Measurements from ENCODE around the gene LEAP2. TPM values are rescaled to one million over a fixed set of nuclear protein-coding genes. Genes with fewer than 3 reads are reported as not detected.
"Not testable (repeated sequence)": the region's sequence is repeated elsewhere in the genome, so short reads cannot be mapped to it uniquely, and the experiment has no call there.

LEAP2 gene
- total and polyA plus RNA-seq, 10 of the 15 experiments (the other 5 are each of a cell fraction or from before 2014, with no cell fraction given): 1.9 to 8.8 (median 2.3) TPM

- BruUV-seq (replicated peaks); H3K79me2 ChIP-seq (ENCODE audit: control insufficient read depth, insufficient read depth, low read length); ATAC-seq; H3K9ac ChIP-seq (ENCODE audit: control insufficient read depth, insufficient read depth, low read length); H3K9me3 ChIP-seq (replicated peaks; ENCODE audit: control insufficient read depth, insufficient read depth, low read length); H3K4me2 ChIP-seq (ENCODE audit: control insufficient read depth, insufficient read depth); intact Hi-C loops (cut with micrococcal nuclease; ENCODE audit: unreplicated experiment); H3K36me3 ChIP-seq (ENCODE audit: control insufficient read depth in 2 of 2, insufficient read depth in 2 of 2, low read length in 1 of 2); H3K27me3 ChIP-seq (replicated peaks in 1 of 2; ENCODE audit: control insufficient read depth in 2 of 2, insufficient read depth in 2 of 2, low read length in 1 of 2); H3K4me3 ChIP-seq; FAIRE-seq; H2AFZ ChIP-seq (ENCODE audit: control insufficient read depth, low read depth, low read length); in situ Hi-C loops (cut with MboI); DNase-seq (ENCODE audit: low read depth, low spot score); H3K27ac ChIP-seq (ENCODE audit: control insufficient read depth, insufficient read depth); H3K4me1 ChIP-seq (ENCODE audit: control insufficient read depth, insufficient read depth, low read length); H4K20me1 ChIP-seq (ENCODE audit: control insufficient read depth, insufficient read depth): not testable (repeated sequence)
- WGBS (ENCODE audit: insufficient coverage, insufficient replicate concordance, low lambda C conversion rate, missing lambda C conversion rate): 74% methylated on average over 5 of the region's 5 CpGs
- ChIA-PET RAD21 (ENCODE audit: unreplicated experiment) (interaction anchor here (1.3 kb wide), 1 partner anchor 105 kb away, joined by 4 read pairs; no protein-coding TSS in a partner anchor), CTCF (interaction anchor here (1.0 to 2.7 kb wide), 4 partner anchors 9 to 35 kb away, joined by 3 to 15 read pairs (median 4); no protein-coding TSS in a partner anchor), SMC1A (ENCODE audit: uncharacterized antibody, unreplicated experiment) (interaction anchor here (1.2 to 1.4 kb wide), 2 partner anchors 20 to 38 kb away, joined by 3 read pairs; no protein-coding TSS in a partner anchor), POLR2A (interaction anchor here (3.0 kb wide), 1 partner anchor 10 kb away, joined by 13 read pairs; no protein-coding TSS in a partner anchor)
Observed at GRCh38 chr5:132854992-132855391, 18.5 kb upstream of the LEAP2 start.

GRCh38 chr5:132856011-132856410 lies 17.5 kb upstream of the LEAP2 start:
- Histone ChIP-seq H3K27ac (ENCODE audit: control insufficient read depth, insufficient read depth) (no peak overlapping the region), H3K4me3 (no peak overlapping the region), H3K79me2 (ENCODE audit: control insufficient read depth, insufficient read depth, low read length) (no peaks in the 10 kb centered on the region), H4K20me1 (ENCODE audit: control insufficient read depth, insufficient read depth) (no peaks in the 10 kb centered on the region), H3K4me1 (ENCODE audit: control insufficient read depth, insufficient read depth, low read length) (no peaks in the 10 kb centered on the region), H3K36me3 (ENCODE audit: control insufficient read depth in 2 of 2, insufficient read depth in 2 of 2, low read length in 1 of 2) (no peaks in the 10 kb centered on the region), H3K27me3 (replicated peaks in 1 of 2; ENCODE audit: control insufficient read depth in 2 of 2, insufficient read depth in 2 of 2, low read length in 1 of 2) (no peaks in the 10 kb centered on the region), H3K9ac (ENCODE audit: control insufficient read depth, insufficient read depth, low read length) (no peak overlapping the region), H2AFZ (ENCODE audit: control insufficient read depth, low read depth, low read length) (no peak overlapping the region), H3K9me3 (replicated peaks; ENCODE audit: control insufficient read depth, insufficient read depth, low read length) (no peaks in the 10 kb centered on the region), H3K4me2 (ENCODE audit: control insufficient read depth, insufficient read depth) (no peak overlapping the region)
- no peak for FAIRE-seq
- no peak for ATAC-seq
- ChIA-PET SMC1A (ENCODE audit: uncharacterized antibody, unreplicated experiment) (no interaction called here), POLR2A (interaction anchor here (3.0 kb wide), 1 partner anchor 11 kb away, joined by 13 read pairs; no protein-coding TSS in a partner anchor), CTCF (interaction anchor here (1.6 kb wide), 1 partner anchor 36 kb away, joined by 4 read pairs; no protein-coding TSS in a partner anchor), RAD21 (ENCODE audit: unreplicated experiment) (no interaction called here)
- in situ Hi-C loops (cut with MboI) (no loop called here), intact Hi-C loops (cut with micrococcal nuclease; ENCODE audit: unreplicated experiment) (no loop called here)
- 36% methylated on average over 3 of the region's 3 CpGs for WGBS (ENCODE audit: insufficient coverage, insufficient replicate concordance, low lambda C conversion rate, missing lambda C conversion rate)
- BruUV-seq (replicated peaks): no TSS peak
- no peak for DNase-seq (ENCODE audit: low read depth, low spot score)
- no peak for TF ChIP-seq ZNF24 (IDR thresholded peaks at IDR 0.05)
- no peak for TF ChIP-seq ATF2 (IDR thresholded peaks at IDR 0.05; ENCODE audit: low read length)
- TF ChIP-seq FOXK2 (IDR thresholded peaks at IDR 0.05): no peak
- no peak for TF ChIP-seq NR2F1 (conservative IDR thresholded peaks at IDR 0.05)
- no peak for TF ChIP-seq CHD4 (IDR thresholded peaks at IDR 0.05)
- TF ChIP-seq RAD51 (IDR thresholded peaks at IDR 0.05): no peak
- no peak for TF ChIP-seq GABPA (IDR thresholded peaks at IDR 0.05; ENCODE audit: low read depth)
- TF ChIP-seq SRF (IDR thresholded peaks at IDR 0.05; ENCODE audit: low read depth in 2 of 2, low read length in 2 of 2): no peak
- no peak for TF ChIP-seq ETV6 (conservative IDR thresholded peaks at IDR 0.05 in 1 of 2, IDR thresholded peaks at IDR 0.05 in 1 of 2; ENCODE audit: borderline replicate concordance in 1 of 2, low read depth in 1 of 2)
- TF ChIP-seq SKIL (IDR thresholded peaks at IDR 0.05; ENCODE audit: low read depth, poor library complexity, severe bottlenecking): no peak
- no peak for TF ChIP-seq ATF7 (IDR thresholded peaks at IDR 0.05; ENCODE audit: low read depth)
- no peak for TF ChIP-seq ZNF384 (IDR thresholded peaks at IDR 0.05; ENCODE audit: borderline replicate concordance, low read depth, low read length)
- TF ChIP-seq RCOR1 (conservative IDR thresholded peaks at IDR 0.05; ENCODE audit: low read depth, low read length): no peak
- TF ChIP-seq PAX5 (IDR thresholded peaks at IDR 0.05; ENCODE audit: borderline replicate concordance, low read depth, low read length): no peak

Data from GM12878 (cell line).